Natural killer cell (primary cell): Measurements from ENCODE around the gene PCED1B. TPM values are rescaled to one million over a fixed set of nuclear protein-coding genes. Genes with fewer than 3 reads are reported as not detected.

Source experiments
- ATAC-seq, 3 donors: fragments of 150-1000 bp in 2 of 3; fragments of 200-7000 bp in 1 of 3; cut with Tn5 transposase; 1 replicate in 1 of 3; 2 replicates in 2 of 3; pipeline ENCODE4 v1.10.0; 2021; ENCODE audit warnings: mild to moderate bottlenecking in 2 of 3, moderate library complexity in 2 of 3
- DNase-seq, 2 donors: peaks; one replicate each; pipeline versions ENCODE4 v3.0.0 to v3.0.0-alpha.2; 2013 to 2021; ENCODE audit warnings: mixed read lengths in 1 of 2
- H3K27ac ChIP-seq: one replicate; pipeline ENCODE4 v1.5.1; 2013; ENCODE audit warnings: mild to moderate bottlenecking, low read length
- H3K27me3 ChIP-seq: one replicate; pipeline ENCODE4 v1.6.1; 2013; ENCODE audit warnings: low read length; ENCODE audit not compliant: control insufficient read depth, insufficient read depth
- H3K36me3 ChIP-seq: one replicate; pipeline ENCODE4 v1.6.1; 2013; ENCODE audit warnings: low read length; ENCODE audit not compliant: control insufficient read depth, insufficient read depth
- H3K4me1 ChIP-seq: one replicate; pipeline ENCODE4 v1.6.1; 2013; ENCODE audit warnings: low read length; ENCODE audit not compliant: control insufficient read depth, insufficient read depth
- H3K4me3 ChIP-seq: one replicate; pipeline ENCODE4 v1.5.1; 2013; ENCODE audit warnings: low read length
- H3K9me3 ChIP-seq: one replicate; pipeline ENCODE4 v1.6.1; 2013; ENCODE audit warnings: low read length; ENCODE audit not compliant: control insufficient read depth, insufficient read depth
- H3K27ac Mint-ChIP-seq, 2 donors: one replicate each; pipeline ENCODE4 v1.8.0; 2022; ENCODE audit warnings: mild to moderate bottlenecking in 2 of 2, mixed read lengths in 2 of 2, moderate library complexity in 1 of 2
- H3K27me3 Mint-ChIP-seq, 2 donors: one replicate each; pipeline ENCODE4 v1.8.0; 2022; ENCODE audit warnings: low read depth in 2 of 2, mixed read lengths in 2 of 2
- H3K36me3 Mint-ChIP-seq: one replicate; pipeline ENCODE4 v1.8.0; 2022; ENCODE audit warnings: mixed read lengths
- H3K4me1 Mint-ChIP-seq, 2 donors: one replicate each; pipeline ENCODE4 v1.8.0; 2022; ENCODE audit warnings: mixed read lengths in 2 of 2
- H3K4me3 Mint-ChIP-seq: one replicate; pipeline ENCODE4 v1.8.0; 2022; ENCODE audit warnings: mild to moderate bottlenecking, moderate library complexity, mixed read lengths
- H3K9me3 Mint-ChIP-seq, 2 donors: one replicate each; pipeline ENCODE4 v1.8.0; 2022; ENCODE audit warnings: mixed read lengths in 2 of 2
- WGBS: methylation state at CpG from one replicate; pipeline ENCODE4 v1.1.7; 2013; ENCODE audit warnings: missing lambda C conversion rate; ENCODE audit not compliant: insufficient coverage; 5-methylcytosine and 5-hydroxymethylcytosine counted together
- intact Hi-C: fragments of 100-400 bp; cut with micrococcal nuclease; formaldehyde crosslinking; loops from one replicate; pipeline ENCODE4 v1.14.2; 2022
- total RNA-seq, 4 donors: library from RNA; stranded (reverse); fragments of 120-200 nt in 1 of 4; gene quantifications; one replicate each; pipeline versions ENCODE4 v1.2.3 to v1.2.4, GENCODE V29; 2013 to 2022
- TF ChIP-seq, protein P1 (sequence below): fragments of 200-600 bp; IDR thresholded peaks from one replicate; pipeline ENCODE4 v1.8.0; 2022; ENCODE audit warnings: antibody characterized with exemption

PCED1B gene
- total RNA-seq, 3 donors from 2014 or later (not counting 1 experiment from before 2014, with no cell fraction given), result 30.2 to 35.9 (median 33.3) TPM

DNA sequence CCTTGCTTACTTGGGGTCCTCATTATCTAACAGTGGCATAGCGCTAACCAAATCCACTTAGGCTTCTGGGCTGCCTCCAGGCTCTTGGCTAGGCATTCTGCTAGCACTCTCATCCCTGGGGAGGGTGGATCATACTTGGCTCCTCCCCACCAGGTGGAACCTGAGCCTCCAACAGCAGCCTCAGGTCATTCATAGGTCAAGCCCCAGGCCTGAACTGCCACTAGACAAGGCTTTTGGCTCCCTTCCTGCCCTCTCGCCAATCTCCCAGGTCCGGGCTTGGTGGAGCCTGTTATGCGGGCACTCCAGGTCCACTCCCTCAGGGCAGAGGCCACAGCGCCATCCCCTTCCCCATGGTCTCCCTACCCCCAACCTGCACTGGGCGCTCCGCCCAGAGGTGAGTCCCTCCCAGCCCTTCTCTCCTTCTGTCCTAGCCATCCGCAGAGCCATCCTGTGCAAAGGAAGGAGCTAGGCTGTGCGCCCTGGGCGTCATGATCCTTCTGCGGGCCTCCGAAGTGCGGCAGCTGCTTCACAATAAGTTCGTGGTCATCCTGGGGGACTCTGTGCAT lies 155.2 kb downstream of the PCED1B start:
- H3K27ac ChIP-seq, result no peak overlapping the region
- WGBS, result 98% methylated on average over 14 of the region's 14 CpGs
- TF ChIP-seq, protein P1, sequence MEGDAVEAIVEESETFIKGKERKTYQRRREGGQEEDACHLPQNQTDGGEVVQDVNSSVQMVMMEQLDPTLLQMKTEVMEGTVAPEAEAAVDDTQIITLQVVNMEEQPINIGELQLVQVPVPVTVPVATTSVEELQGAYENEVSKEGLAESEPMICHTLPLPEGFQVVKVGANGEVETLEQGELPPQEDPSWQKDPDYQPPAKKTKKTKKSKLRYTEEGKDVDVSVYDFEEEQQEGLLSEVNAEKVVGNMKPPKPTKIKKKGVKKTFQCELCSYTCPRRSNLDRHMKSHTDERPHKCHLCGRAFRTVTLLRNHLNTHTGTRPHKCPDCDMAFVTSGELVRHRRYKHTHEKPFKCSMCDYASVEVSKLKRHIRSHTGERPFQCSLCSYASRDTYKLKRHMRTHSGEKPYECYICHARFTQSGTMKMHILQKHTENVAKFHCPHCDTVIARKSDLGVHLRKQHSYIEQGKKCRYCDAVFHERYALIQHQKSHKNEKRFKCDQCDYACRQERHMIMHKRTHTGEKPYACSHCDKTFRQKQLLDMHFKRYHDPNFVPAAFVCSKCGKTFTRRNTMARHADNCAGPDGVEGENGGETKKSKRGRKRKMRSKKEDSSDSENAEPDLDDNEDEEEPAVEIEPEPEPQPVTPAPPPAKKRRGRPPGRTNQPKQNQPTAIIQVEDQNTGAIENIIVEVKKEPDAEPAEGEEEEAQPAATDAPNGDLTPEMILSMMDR, result no peak
- peaks cover 6% of the 10 kb centered on the region for H3K4me1 ChIP-seq
- intact Hi-C loops, result no loop called here
- ATAC-seq, result no peak
- Mint-ChIP-seq H3K4me3 (no peak overlapping the region), H3K27me3 (no peaks in the 10 kb centered on the region), H3K27ac (peak overlapping the region in 1 of 2 donors; percentile 49), H3K9me3 (no peaks in the 10 kb centered on the region), H3K4me1 (peaks cover 40 to 49% of the 10 kb centered on the region in 2 donors), H3K36me3 (peaks cover 9% of the 10 kb centered on the region)
- DNase-seq, result no peak
- H3K36me3 ChIP-seq, result peaks cover 31% of the 10 kb centered on the region
- no peak overlapping the region for H3K4me3 ChIP-seq
- peaks cover 3% of the 10 kb centered on the region for H3K9me3 ChIP-seq
- H3K27me3 ChIP-seq, result no peaks in the 10 kb centered on the region

- H3K27ac Mint-ChIP-seq, result peak overlapping the region in 1 of 2 donors; percentile 63
- TF ChIP-seq, protein P1, result no peak
- Histone ChIP-seq H3K4me3 (no peak overlapping the region), H3K9me3 (peaks cover 3% of the 10 kb centered on the region), H3K36me3 (peaks cover 31% of the 10 kb centered on the region), H3K27me3 (no peaks in the 10 kb centered on the region), H3K27ac (no peak overlapping the region), H3K4me1 (no peaks in the 10 kb centered on the region)
- intact Hi-C loops, result no loop called here
- no peak for ATAC-seq
- DNase-seq, result no peak
- WGBS, result 98% methylated on average over 48 of the region's 48 CpGs
- H3K4me3 Mint-ChIP-seq, result no peak overlapping the region
- no peaks in the 10 kb centered on the region for H3K27me3 Mint-ChIP-seq
- no peaks in the 10 kb centered on the region for H3K9me3 Mint-ChIP-seq
- H3K36me3 Mint-ChIP-seq, result peaks cover 9% of the 10 kb centered on the region
- H3K4me1 Mint-ChIP-seq, result peaks cover 40 to 46% of the 10 kb centered on the region in 2 donors
Measured at GRCh38 chr12:47235258-47236040, 156.0 kb downstream of the PCED1B start.

GRCh38 chr12:47236109-47236714 lies 156.8 kb downstream of the PCED1B start:
- no peaks in the 10 kb centered on the region for H3K27me3 Mint-ChIP-seq
- peaks cover 34 to 39% of the 10 kb centered on the region in 2 donors for H3K4me1 Mint-ChIP-seq
- H3K9me3 ChIP-seq, result peaks cover 3% of the 10 kb centered on the region
- no peaks in the 10 kb centered on the region for H3K4me1 ChIP-seq
- 97% methylated on average over 13 of the region's 13 CpGs for WGBS
- no peak overlapping the region for H3K27ac ChIP-seq
- H3K36me3 Mint-ChIP-seq, result peaks cover 9% of the 10 kb centered on the region
- H3K27ac Mint-ChIP-seq, result peak overlapping the region; percentile 35 to 63
- no peak overlapping the region for H3K4me3 ChIP-seq
- ATAC-seq, result no peak
- H3K36me3 ChIP-seq, result peaks cover 26% of the 10 kb centered on the region
- TF ChIP-seq, protein P1, result no peak
- intact Hi-C loops, result no loop called here
- no peaks in the 10 kb centered on the region for H3K27me3 ChIP-seq
- H3K9me3 Mint-ChIP-seq, result no peaks in the 10 kb centered on the region
- DNase-seq, result no peak
- H3K4me3 Mint-ChIP-seq, result no peak overlapping the region
